Stimulated activated CD4-positive, alpha-beta T cell treated with anti-CD3 and anti-CD28 coated beads, Interleukin-2, amount 100 ng/mL, for 24 hours (primary cell): ENCODE data around the gene STRIP2.
"Not testable (repeated sequence)": the region's sequence is repeated elsewhere in the genome, so short reads cannot be mapped to it uniquely, and the experiment has no call there.

Source experiments
- DNase-seq, 2 donors: peaks; one replicate each; pipeline ENCODE4 v3.0.0-alpha.2; 2020

The STRIP2 gene

DNA sequence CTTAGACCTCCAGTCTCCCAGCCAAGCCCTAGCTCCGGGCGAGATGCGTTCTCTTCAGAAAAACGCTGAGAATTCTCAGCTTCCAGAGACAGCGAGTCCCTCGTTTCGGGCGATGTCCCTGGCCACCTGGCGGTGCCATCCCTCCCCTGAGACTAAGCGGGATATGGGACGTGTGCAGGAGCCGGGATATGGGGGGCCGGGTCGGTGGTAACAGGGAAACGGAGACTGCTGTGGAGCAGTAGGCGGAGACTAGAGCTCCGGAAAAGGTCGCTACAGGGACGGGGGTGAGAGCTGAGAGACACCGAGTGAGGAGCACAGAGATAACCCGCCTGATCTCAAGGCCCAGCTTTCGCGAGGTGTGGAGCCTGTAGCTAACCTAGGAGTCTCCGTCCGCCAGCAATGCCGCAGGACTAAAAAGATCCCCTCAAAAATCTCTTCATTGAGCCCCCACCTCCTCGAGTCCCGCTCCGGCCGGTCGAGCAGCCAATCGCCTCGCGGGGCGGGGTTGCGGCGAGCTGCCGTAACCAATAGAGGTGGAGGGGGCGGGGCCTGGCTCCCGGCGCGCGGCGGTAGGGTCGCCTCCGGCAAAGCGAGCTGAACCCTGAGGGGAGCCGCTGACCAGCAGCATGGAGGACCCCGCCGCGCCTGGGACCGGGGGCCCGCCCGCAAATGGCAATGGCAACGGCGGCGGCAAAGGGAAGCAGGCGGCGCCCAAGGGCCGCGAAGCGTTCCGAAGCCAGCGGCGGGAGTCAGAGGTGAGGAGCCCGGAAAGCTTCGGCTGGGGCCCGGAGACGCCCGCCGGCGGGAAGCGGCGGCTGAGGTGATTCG, at the start of gene STRIP2:
Gene STRIP2, plus strand, starts transcription at position 586 of the 828 bp plus-strand sequence. Its CDS starts 41 bp downstream, at position 627.
- peak; percentile 95 to 97 for DNase-seq

GRCh38 chr7:129385116-129385515, 49.1 kb upstream of the STRIP2 start:
- DNase-seq = no peak

- no peak for DNase-seq
Observed at GRCh38 chr7:129385598-129385997, 48.6 kb upstream of the STRIP2 start.

DNA sequence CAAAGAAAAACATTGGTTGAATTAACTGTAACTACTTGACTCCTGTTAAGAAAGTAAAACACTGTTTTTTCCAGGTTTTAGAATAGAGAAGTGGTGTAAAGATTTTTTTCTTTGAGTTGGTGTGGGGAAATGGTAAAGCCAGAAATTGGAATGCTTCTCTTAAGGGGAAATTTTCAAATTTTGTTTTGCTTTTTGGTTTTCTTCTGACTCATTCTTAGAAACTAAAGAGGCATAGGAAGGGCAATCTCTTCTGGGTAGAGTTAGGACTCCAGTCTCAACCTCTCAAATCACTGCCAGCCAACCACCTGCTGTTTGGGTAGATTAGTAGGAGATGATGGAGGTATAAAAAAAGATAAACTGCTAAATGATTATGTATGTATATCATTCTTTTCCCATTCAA, 47.7 kb upstream of the STRIP2 start:
- DNase-seq = no peak

DNA sequence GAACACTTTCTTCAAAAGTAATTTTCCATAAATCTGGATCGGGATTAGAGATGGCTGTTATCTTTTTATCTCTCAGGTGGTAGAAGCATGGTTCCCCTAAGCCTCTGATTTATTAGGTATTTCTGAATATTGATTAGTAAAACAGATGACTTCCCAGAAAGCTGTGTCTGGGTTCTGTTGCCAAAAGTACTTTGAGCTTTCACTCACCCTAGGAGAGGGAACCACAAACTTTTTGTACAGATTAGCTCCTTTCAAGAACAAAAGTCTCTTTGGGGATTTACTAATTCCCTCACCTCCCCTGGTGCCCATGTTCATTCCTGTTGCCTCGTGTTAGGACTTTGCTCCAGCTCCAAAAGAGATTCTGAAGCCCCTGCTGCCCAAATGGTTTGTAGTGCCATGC, 46.7 kb upstream of the STRIP2 start:
- no peak for DNase-seq

- DNase-seq = no peak
Observed at GRCh38 chr7:129388333-129389098, 45.7 kb upstream of the STRIP2 start.

- no peak for DNase-seq
Observed at GRCh38 chr7:129389829-129390228, 44.4 kb upstream of the STRIP2 start.

DNA sequence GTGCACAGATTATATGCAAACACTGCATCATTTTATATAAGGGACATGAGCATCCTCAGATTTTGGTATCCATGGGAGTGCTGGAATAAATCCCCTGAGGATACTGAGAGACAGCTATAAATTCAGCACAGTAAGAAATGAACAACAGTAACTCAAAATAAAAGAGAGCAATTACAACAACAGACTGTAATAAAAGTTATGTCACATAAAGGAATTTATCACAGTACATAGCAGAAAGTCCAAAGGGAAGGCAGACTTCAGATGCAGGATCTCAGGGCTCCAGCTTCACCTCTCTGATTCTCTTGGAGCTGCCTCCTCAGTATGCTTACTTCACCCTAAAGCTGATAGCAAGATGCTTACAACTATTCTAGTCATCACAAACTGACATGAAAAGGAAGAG, 43.9 kb upstream of the STRIP2 start:
- DNase-seq = no peak

DNA sequence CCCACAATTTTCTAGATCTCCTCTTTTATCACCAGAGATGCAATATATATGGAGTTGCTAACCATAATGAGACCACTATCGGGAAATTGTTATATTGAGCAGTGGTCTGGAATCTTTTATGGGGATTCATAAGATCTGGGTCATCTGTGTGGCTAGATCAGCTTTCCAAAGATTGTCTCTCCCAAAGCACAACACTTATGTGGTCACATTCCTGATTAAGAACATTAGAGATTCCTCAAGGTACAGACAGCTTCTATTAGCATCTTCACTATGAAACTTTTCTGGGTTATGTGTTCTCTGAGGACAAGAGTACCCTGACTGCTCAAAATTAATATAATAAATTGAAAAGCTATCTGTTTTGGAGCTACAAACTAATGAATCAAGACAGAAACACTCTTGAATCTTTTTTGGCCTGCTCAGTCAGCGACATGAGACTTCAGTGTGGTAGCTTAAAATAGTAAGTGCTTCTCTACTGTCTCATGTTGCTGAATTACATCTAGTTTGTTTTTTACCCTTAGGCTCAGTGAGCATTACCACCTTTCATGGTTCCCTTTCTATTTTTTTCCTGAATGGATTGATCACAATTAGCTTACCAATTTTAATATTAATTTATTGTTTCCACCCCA, 42.6 kb upstream of the STRIP2 start:
- no peak for DNase-seq

GRCh38 chr7:129393255-129393654, 41.0 kb upstream of the STRIP2 start:
- DNase-seq = no peak

DNA sequence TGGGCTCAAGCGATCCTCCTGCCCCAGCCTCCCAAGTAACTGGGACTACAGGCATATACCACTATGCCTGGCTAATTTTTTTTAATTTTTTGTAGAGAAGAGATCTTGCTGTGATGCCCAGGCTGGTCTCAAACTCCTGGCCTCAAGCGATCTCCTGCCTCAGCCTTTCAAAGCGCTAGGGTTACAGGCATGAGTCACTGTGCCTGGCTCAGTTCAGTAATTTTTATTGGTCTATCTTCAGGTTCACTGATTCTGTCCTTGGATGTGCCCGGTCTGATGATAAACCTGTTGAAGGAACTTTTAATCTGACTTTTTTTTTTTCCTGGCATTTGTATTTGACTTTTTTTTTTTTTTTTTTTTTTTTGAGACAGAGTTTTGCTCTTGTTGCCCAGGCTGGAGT, 40.1 kb upstream of the STRIP2 start:
- DNase-seq = no peak

- no peak for DNase-seq
Observed at GRCh38 chr7:129394982-129395914, 39.0 kb upstream of the STRIP2 start.

GRCh38 chr7:129401228-129401966, 32.8 kb upstream of the STRIP2 start:
- no peak for DNase-seq

- DNase-seq = peak; percentile 19 to 22
Observed at GRCh38 chr7:129401967-129402860, 32.0 kb upstream of the STRIP2 start.

DNA sequence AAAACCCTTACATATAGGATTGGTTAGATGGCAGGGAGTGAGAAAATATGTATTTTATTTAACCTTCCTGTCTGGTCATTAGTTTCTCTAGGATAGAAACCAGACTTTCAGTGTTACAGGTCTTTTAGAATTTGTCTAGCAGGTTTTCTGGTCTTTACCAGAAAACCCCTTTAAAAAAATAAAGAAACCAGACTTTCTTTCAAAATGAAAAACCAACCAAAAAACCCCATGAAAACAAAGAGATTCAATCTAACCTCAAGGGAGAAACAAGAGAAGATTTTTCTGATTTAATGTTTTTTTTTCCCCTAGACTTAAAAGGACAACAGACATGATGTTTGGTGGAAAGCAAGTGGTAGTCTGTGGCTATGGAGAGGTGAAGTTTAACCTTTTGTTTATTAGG, 28.7 kb upstream of the STRIP2 start:
- DNase-seq = no peak

DNA sequence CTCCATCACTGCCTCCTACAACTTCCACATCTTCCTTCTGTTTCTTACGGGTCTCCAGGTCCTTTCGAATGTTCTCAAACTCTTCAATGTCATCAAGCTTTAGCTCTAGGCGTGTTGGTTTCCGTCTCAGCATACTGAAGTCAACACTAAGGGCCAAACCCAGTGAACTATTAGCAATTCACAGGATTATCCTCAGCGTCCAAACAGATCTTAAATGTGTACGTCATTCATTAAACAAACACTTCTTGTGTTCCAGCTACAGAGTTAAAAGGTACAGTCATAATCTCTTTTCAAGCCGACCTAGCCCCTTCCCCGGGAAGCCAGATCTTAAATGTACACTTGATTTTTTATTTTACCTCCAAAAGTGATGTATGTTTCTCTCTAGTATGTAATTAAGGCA, 24.0 kb upstream of the STRIP2 start:
- DNase-seq = not testable (repeated sequence)

- no peak for DNase-seq
Observed at GRCh38 chr7:129412501-129412900, 21.7 kb upstream of the STRIP2 start.

DNA sequence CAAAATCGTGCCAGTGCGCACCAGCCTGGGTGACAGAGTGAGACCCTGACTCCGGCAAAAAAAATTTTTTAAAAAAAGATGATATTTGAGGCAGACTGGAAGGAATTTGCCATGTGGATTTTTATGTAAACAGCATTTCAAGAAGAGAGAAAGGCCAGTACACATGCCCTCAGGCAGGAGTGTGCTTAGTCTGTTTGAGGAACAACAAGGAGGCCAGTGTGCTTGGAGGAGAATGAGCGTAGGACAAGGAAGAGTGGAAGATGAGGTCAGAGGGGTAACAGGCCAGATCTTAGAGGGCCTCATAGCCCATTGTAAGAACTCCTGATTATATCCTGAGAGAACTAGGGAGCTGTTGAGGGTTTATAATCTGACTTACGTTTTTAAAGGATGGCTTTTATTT, 17.2 kb upstream of the STRIP2 start:
- DNase-seq = no peak

DNA sequence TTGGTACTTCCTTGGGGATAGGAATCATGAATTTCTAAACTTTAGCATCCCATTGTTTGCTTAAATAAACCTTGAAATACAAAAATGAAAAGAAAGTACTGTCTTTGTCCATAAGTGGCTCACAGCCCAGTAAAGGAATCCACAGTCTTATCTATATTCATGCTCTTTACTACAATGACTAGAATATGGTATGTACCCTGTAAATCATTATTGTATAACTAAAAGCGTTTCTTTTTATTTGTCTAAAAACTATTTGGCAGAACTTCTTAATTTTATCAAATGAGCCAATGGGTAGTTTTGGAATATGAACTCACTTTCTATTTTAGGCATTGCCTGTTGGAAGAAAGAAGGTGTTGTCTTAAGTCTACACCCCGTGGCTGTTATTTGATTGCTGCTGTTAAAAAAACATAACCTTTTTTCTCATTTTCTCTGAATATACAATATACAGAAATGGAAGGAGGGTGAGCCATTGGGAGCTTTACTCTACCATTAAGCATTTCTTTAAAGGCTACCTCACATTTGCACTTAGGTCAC, 12.4 kb upstream of the STRIP2 start:
- no peak for DNase-seq

DNA sequence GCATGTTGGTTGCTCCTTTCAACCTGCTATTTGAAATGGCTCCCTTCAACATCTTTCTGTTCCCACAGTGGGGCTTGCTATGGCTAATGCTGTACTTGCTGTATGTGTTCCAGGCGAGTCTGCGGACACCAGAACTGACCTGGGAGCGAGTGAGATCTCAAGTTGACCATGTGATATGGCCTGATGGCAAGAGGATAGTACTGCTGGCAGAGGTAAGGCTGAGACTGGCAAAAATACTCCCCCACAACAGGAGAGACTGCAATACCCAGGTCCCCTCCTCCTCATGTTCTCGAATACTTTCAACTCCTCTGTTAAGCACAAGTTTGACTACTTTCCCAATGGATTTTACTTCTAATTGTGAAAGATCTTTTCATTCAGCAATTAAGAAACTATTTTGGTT, 11.5 kb upstream of the STRIP2 start:
- no peak for DNase-seq
